Erythroblast (primary cell): ENCODE measurements around the gene DIP2C.

ENCODE experiments used
- GATA1 ChIP-seq: IDR thresholded peaks from 2 replicates; pipeline ENCODE4 v1.6.1; 2011; ENCODE audit warnings: low read depth, mild to moderate bottlenecking, control low read depth, low read length, moderate library complexity
- POLR2A ChIP-seq: IDR thresholded peaks from 2 replicates; pipeline ENCODE4 v1.6.1; 2011; ENCODE audit warnings: mild to moderate bottlenecking, low read length

- no peak for TF ChIP-seq POLR2A
- no peak for TF ChIP-seq GATA1
Observed at GRCh38 chr10:609868-610545, 79.5 kb downstream of the DIP2C start.
